HG03064 (cell line): ENCODE results near the gene SLC6A3.

Experiments
- ATAC-seq: cut with Tn5 transposase; IDR thresholded peaks from one replicate; pipeline ENCODE4 v1.9.1; 2021; ENCODE audit warnings: low read depth; ENCODE audit not compliant: unreplicated experiment

Gene SLC6A3

GRCh38 chr5:1410156-1411014 is 34.9 kb downstream of the SLC6A3 start:
- no peak for ATAC-seq

- ATAC-seq, result no peak
Observed at GRCh38 chr5:1409381-1410110, 35.7 kb downstream of the SLC6A3 start.

GRCh38 chr5:1406681-1407640 is 38.3 kb downstream of the SLC6A3 start:
- ATAC-seq, result no peak

GRCh38 chr5:1405539-1406530 is 39.4 kb downstream of the SLC6A3 start:
- ATAC-seq, result no peak

- ATAC-seq, result no peak
Observed at GRCh38 chr5:1405121-1405520, 40.1 kb downstream of the SLC6A3 start.

- ATAC-seq, result no peak
Observed at GRCh38 chr5:1404062-1404461, 41.2 kb downstream of the SLC6A3 start.

- ATAC-seq, result no peak
Observed at GRCh38 chr5:1402611-1403255, 42.5 kb downstream of the SLC6A3 start.

- no peak for ATAC-seq
Observed at GRCh38 chr5:1401536-1402138, 43.6 kb downstream of the SLC6A3 start.

GRCh38 chr5:1400936-1401335 is 44.3 kb downstream of the SLC6A3 start:
- ATAC-seq, result no peak

- no peak for ATAC-seq
Observed at GRCh38 chr5:1400211-1400855, 44.9 kb downstream of the SLC6A3 start.

- ATAC-seq, result no peak
Observed at GRCh38 chr5:1399737-1400136, 45.5 kb downstream of the SLC6A3 start.

- ATAC-seq, result no peak
Observed at GRCh38 chr5:1396293-1396816, 48.9 kb downstream of the SLC6A3 start.

- no peak for ATAC-seq
Observed at GRCh38 chr5:1394881-1395860, 50.1 kb downstream of the SLC6A3 start.

GRCh38 chr5:1393571-1394501 is 51.4 kb downstream of the SLC6A3 start:
- ATAC-seq, result no peak

GRCh38 chr5:1392801-1393565 is 52.3 kb downstream of the SLC6A3 start:
- ATAC-seq, result no peak
